Fibroblast of the conjunctiva (primary cell): ENCODE results near the gene ASB5.
"Not testable (repeated sequence)": the region's sequence is repeated elsewhere in the genome, so short reads cannot be mapped to it uniquely, and the experiment has no call there.

Experiments used
- DNase-seq: peaks from one replicate; pipeline ENCODE4 v3.0.0-alpha.2; 2010; ENCODE audit warnings: low read depth

ASB5 gene

GRCh38 chr4:176268963-176269362, at the start of gene ASB5:
TSS of gene ASB5 (minus strand) at chr4:176269222. CDS start at chr4:176269108, 114 bp downstream.
- DNase-seq, result no peak

- DNase-seq, result no peak
Observed at GRCh38 chr4:176313596-176314336, 44.7 kb upstream of the ASB5 start.

GRCh38 chr4:176309772-176310171, 40.8 kb upstream of the ASB5 start:
- DNase-seq, result no peak

- DNase-seq, result no peak
Observed at GRCh38 chr4:176309046-176309445, 40.0 kb upstream of the ASB5 start.

GRCh38 chr4:176308441-176308840, 39.4 kb upstream of the ASB5 start:
- no peak for DNase-seq

GRCh38 chr4:176307666-176307930, 38.6 kb upstream of the ASB5 start:
- DNase-seq, result no peak

GRCh38 chr4:176306837-176307665, 38.0 kb upstream of the ASB5 start:
- no peak for DNase-seq

- no peak for DNase-seq
Observed at GRCh38 chr4:176303938-176304337, 34.9 kb upstream of the ASB5 start.

- peak; percentile 27 for DNase-seq
Observed at GRCh38 chr4:176302283-176303275, 33.6 kb upstream of the ASB5 start.

- no peak for DNase-seq
Observed at GRCh38 chr4:176300565-176300964, 31.5 kb upstream of the ASB5 start.

GRCh38 chr4:176300036-176300435, 31.0 kb upstream of the ASB5 start:
- no peak for DNase-seq

- DNase-seq, result no peak
Observed at GRCh38 chr4:176298664-176299063, 29.6 kb upstream of the ASB5 start.

GRCh38 chr4:176295907-176296306, 26.9 kb upstream of the ASB5 start:
- not testable (repeated sequence) for DNase-seq

GRCh38 chr4:176293660-176294059, 24.6 kb upstream of the ASB5 start:
- DNase-seq, result no peak

GRCh38 chr4:176292920-176293319, 23.9 kb upstream of the ASB5 start:
- DNase-seq, result no peak

- DNase-seq, result no peak
Observed at GRCh38 chr4:176291748-176292147, 22.7 kb upstream of the ASB5 start.

- DNase-seq, result no peak
Observed at GRCh38 chr4:176290520-176290919, 21.5 kb upstream of the ASB5 start.

GRCh38 chr4:176289561-176289960, 20.5 kb upstream of the ASB5 start:
- DNase-seq, result no peak

- DNase-seq, result no peak
Observed at GRCh38 chr4:176288020-176288419, 19.0 kb upstream of the ASB5 start.

- DNase-seq, result no peak
Observed at GRCh38 chr4:176287546-176287945, 18.5 kb upstream of the ASB5 start.

- no peak for DNase-seq
Observed at GRCh38 chr4:176286728-176287127, 17.7 kb upstream of the ASB5 start.

GRCh38 chr4:176279560-176279959, 10.5 kb upstream of the ASB5 start:
- DNase-seq, result not testable (repeated sequence)
